ENCODE results near the gene PADI6. TPM values are rescaled to one million over a fixed set of nuclear protein-coding genes. Genes with fewer than 3 reads are reported as not detected.

Gene PADI6
- total RNA-seq, 1 experiment from 2014 or later, result not detected

DNA sequence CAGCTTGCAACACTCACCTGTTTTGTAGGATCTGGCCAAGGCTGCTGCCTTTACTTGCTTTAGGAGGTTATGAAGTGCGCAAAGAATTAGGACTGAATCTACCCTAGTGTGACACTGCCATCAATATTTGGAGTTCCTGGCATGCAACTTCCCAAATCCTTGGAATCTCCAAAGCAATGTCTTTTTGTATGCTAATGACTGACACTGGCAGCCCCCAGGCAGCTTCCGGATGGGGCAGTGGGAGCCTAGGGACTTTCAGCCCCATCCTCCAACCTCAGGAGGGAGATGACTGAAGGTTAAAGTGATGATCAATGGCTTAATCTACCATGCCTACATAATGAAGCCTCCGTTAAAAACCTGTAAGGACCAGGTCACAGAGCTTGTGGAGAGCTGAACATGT, 62.0 kb downstream of the PADI6 start:
- no peak for DNase-seq (ENCODE audit: low read depth)

DNA sequence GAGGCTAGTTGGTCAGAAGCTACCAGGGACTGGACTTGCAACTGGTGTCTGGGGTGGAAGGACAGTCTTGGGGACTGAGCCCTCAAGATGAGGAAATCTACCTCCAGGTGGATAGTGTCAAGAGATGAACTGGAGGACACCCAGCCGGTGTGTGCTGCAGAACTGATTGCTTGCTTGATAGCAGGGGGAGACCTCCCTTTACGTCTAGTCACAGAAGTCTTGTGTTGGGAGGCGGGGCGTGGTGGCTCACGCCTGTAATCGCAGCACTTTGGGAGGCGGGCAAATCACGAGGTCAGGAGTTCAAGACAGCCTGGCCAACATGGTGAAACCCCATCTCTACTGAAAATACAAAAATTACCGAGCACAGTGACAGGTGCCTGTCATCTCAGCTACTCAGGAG, 62.6 kb downstream of the PADI6 start:
- DNase-seq (ENCODE audit: low read depth), result no peak

DNA sequence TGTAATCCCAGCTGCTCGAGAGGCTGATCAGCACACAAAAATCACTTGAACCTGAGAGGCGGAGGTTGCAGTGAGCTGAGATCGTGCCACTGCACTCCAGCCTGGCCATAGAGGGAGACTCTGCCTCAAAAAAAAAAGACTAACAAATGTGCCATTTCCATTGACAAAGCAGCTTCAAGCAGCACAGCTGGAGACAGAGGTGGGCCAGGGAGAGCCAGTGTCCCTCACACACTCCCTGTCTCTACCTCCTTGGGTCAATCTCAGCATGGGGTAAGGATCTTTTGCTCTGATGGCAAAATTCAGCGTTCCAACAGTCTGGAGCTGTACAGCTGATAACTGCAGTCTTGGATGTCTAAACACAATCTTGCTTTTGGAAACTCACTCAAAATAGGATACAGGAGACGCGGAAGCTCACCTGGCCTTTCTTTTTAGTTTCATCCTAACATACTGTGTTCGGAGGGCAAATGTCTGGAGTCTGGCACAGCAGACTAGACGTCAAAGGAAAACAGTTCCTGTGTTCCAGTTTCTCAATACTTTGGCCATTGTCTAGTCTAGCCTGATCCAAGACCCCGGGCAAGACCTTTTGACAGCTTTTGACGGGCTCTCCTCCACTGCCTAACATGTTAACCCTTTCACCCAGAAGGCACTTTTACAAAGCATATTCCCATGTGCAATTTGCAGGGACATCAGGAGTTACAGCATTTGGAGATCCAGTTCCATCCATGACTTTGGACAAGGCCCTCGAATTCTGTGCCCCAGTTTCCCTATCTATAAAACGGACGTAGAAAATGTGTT, 64.6 kb downstream of the PADI6 start:
- DNase-seq (ENCODE audit: low read depth), result no peak

DNA sequence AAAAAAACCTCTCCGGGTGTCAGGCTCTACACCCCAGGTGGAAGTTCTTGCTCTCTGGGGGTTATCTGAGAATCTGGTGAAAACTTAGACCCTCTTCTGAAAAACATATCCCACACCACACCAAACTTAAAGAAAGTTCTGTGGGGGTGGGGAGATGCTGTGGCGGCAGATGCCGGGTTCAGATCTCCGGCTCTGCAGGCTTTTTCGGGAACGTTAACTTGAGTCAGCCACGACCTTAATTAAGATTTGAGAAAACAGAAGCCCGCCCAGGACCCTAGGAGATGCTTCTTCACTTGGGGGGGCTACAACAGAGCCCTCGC, 65.2 kb downstream of the PADI6 start:
- peak; percentile 23 for DNase-seq (ENCODE audit: low read depth)

DNA sequence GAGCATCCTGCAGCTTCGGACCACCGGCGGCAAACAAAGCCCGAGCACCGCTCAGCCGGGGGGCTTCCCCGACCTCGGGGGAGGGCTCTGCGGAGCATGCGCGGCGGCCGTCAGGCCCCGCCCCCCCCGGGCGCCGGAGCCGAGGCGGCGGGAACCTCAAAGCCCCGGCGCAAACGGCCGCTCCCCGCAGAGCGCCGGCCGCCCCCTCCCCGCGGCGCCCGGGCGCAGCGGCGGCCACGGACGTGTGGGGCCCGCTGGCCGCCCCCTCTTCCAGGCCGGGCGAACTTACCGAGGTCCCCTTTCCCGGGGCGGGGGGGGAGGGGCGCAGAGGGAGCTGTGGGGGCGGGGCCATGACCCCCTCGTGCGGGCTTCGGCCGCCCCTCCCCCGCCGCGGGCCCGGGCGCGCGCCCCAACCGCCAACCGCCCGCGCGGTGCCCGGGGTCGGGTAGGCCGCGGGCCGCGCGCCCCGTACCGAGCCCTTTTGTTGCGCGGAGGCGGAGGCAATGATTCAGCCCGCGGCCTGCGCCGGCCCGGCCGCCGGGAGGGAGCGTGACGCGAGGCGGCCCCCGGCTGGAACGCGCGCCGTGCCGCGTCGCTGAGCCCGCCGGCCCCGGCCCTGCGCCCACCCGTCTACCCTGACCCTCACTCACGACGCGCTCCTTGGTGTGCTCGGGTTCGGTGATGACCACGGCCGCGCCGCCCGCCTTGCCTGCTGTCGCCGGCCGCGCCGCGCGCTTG, 65.8 kb downstream of the PADI6 start:
- DNase-seq (ENCODE audit: low read depth), result peak; percentile 49

DNA sequence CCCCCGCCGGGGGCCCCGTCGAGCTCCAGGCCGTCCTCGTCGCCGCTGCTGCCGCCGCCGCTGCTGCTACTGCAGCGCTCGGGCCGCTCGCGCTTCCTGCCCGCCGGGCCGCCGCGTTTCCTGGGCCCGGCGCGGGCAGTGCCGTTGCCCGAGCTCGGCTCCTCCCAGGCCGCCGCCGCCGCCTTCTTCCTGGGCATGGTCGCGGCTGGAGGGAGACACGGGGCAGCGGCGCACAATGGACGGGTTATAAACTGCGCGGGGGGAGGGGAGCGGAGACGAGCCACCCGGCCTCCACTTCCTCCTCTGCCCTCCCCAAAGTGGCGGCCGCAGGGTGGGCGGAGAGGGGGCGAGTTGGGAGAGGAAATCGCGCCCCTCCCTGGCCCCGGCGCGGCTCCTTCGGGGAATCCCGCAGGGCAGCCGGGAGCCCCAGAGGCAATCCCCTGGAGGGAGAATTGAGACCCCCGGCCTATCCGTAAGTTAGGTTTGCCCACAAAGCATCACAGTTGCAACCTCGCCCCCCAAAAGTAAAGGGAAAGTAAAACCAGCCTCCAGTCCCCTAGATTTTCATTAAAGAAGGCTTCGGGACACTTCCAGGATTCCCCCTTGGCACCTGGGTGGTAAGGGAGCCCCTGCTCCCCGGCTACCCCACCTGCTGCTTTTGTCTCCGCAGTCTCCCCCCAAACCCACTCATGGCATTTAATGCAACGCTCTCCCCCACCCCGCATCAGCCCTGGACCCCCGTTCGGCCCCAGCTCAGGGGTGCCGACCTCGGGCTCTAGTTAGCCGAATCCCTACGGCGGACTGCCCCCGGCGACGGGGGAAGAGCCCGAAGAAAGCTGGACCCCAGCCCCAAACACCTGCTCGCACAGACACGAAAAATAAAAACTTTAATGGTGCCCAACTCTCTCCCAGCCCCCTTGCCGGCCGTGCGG, 66.6 kb downstream of the PADI6 start:
- DNase-seq (ENCODE audit: low read depth), result peak; percentile 70

DNA sequence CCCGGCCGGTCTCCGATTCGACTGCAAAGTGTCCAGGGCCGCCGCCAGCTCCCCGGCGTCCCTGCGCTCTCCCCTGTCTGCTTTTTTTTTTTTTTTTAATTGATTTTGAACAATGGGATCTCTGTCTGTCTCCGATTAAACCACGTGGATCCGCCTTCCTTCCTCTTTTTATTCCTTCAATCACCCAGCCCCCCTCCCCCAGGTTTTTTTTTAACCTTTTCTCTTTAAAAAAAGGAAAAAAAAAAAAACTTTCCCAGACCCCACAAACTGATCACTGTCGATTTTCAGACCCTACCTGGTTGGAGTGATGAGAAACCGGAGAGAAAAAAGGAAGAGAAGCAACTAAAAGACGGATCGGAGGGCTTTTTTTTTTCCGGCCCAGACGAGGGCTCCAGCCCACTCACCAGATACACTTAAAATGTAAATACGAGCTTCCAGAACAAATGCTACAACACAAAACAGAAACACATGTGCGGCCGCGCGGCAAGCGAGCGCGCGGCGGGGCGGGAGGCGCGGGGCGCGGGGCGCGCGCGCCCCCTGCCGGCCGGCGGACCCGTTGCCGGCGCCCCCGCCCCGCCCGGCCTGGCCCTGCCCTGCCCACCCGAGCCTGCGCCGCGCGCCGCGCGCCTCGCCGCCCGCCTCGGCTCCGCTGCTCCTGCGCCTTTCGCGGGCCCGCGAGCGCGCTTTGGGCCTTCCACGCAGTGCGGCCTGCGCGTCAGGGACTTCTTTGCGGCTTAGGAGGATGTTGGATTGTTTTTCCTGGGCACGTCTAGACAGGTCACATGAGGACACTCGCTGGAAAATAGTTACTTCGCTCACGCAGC, 67.5 kb downstream of the PADI6 start, which contains the start of gene RCC2:
TSS of gene RCC2 (minus strand) at position 428 of the 824 bp plus-strand sequence. CDS start 1,163 bp downstream, outside the sequence.
- peak; percentile 71 for DNase-seq (ENCODE audit: low read depth)

DNA sequence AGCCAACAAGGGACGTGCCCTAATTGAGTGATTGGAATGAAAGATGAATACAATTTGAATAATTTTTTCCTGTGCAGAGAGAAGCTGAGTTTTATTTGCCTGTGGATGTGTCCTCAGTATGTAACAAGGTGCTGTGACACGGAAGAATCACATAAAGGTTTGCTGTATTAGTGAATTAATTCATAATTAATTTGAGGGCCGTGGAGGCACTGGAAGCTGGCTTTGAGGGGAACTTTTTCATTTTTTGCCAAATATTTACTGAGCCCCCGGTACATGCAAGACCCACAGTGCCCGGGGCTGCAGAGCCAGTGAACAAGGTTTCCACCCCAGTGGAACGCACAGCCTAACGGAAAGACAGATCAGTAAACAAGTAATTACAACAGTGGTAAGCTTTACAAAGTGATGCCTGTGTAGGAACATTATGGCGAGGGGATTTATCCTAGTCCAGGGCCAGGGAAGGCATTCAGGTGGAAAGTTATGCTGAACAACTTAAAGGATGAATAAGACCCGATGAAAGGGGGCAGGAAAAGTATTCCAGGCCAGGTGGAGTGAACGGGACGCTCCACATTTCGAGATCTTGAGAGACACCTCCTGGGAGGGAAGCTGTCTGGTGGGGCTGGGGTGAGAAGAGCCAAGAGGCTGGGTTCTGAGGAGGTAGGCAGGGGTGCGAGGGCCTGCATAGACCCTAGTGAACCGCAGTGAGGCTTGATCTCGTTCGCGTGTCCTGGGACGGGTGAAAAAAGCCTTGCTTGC, 68.3 kb downstream of the PADI6 start:
- DNase-seq (ENCODE audit: low read depth), result no peak

DNA sequence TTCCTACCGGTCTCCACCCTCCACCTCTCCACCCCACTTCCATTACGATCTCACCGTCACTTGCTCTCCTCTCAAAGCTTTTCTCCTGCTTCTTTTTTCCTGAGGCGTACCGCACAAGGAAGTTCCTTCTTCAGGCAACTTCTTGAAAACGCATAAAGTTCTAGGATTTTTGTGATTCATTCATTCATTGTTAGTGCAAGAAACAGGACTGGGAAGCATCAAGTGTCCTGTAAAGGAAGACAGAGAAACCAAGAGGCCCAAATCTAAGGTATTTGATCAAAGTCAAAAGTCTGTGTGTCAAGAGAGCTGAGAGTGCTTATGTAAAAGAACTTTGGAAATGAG, 68.8 kb downstream of the PADI6 start:
- no peak for DNase-seq (ENCODE audit: low read depth)

DNA sequence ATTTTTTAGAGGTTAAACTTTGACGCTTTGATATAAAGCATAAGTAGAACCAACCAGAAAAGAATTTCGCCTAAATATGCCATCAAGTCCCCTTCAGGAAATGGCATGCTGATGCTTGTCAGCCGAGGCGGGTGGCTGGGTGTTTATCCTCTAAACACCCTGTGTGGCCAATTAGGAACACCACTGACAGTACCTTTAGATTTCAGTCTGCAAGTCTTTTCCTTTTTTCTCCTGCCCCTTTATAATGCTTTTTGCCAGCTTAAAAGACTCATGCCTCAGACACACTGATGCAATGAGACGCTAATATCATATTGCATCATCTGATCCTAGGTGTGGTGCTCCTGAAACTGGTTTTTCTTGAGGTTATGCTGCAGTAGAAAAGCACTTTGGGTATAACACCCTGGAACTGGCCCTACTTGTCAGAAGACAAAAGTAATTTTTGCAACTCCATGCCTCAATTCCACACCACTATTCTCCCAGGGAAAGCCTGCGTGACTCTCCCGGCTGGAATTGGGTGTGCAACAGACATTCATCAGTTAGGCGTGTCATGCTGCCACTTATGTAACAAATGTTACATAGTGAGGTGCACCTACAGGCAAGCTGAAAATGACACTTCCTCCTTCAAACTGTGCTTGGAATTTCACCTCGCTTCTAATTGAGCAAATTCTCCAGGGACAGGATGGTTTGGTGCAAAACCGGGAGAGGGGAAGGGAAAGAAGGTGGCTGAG, 69.4 kb downstream of the PADI6 start:
- peak; percentile 18 for DNase-seq (ENCODE audit: low read depth)

DNA sequence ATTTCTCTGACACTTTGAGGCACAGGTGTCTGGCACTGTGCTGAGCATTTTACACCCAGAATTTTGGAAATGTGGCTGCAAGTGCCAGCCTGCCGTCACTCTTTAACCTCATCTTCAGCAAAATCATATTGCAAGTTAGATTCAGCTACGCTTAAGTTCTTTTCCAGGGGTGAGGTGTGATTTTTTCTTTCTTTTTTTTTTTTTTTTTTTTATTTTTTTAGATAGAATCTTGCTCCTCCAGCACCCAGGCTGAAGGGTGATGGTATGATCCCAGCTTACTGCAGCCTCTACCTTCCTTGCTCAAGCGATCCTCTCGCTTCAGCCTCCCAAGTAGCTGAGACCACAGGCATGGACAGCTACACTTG, 70.0 kb downstream of the PADI6 start:
- DNase-seq (ENCODE audit: low read depth), result no peak

DNA sequence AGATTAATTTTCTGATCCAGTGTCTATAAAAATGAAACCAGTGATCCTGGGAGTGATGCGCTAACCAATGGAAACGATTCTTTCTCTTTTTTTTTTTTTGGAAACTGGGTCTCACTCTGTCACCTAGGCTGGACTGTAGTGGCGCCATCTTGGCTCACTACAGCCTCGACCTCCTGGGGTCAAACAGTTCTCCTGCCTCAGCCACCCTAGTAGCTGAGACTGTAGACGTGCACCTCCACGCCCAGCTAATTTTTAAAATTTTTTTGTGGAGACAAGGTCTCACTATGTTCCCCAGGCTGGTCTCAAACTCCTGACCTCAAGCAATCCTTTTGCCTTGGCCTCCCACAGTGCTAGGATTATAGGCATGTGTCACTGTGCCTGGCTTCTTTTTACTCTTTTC, 70.8 kb downstream of the PADI6 start:
- no peak for DNase-seq (ENCODE audit: low read depth)

DNA sequence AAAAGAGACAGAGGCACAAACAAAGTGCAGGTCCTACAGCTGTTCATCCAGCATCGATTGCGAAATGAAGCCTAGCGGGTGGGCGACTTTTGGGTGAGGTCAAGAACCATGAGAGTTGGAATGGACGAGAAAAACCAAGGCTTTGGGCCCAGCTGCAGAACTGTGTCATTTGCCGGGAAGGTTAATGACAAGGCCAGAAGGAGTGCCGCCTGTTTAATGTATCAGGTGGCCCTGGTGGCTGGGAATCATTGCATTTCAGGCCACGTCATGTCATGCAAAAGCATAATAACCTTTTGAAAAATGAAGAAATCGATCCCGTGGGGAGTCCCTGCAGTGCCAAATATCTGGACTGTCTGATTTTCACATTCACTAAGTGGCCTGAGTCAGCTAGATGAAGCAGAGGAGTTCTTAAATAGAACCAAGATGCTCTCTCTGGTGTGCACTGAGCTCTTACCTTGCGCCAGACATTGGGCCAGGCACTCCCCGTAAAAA, 75.6 kb downstream of the PADI6 start:
- DNase-seq (ENCODE audit: low read depth), result no peak

Other genes starting within 250 kb of the PADI6 start
- gene PADI1, start 167.1 kb upstream of the PADI6 start, total RNA-seq (2014; rRNA removed; shearing (Covaris generic)), result 1.1 and 1.7 TPM in 2 replicates
- 2.1 and 5.3 TPM in 2 replicates for gene PADI3, start 123.1 kb upstream of the PADI6 start, total RNA-seq (2014; rRNA removed; shearing (Covaris generic))
- gene PADI4, start 64.0 kb upstream of the PADI6 start, total RNA-seq (2014; rRNA removed; shearing (Covaris generic)), result 0.49 and 2.3 TPM in 2 replicates
- 87.4 and 135 TPM in 2 replicates for gene RCC2, start 67.5 kb downstream of the PADI6 start, total RNA-seq (2014; rRNA removed; shearing (Covaris generic))
- 4.4 and 6.8 TPM in 2 replicates for gene ARHGEF10L, start 167.5 kb downstream of the PADI6 start, total RNA-seq (2014; rRNA removed; shearing (Covaris generic))

All from M059J (cell line).